Epithelial cell of prostate (primary cell): ENCODE data around the gene PHKA1.
"Not testable (repeated sequence)": the region's sequence is repeated elsewhere in the genome, so short reads cannot be mapped to it uniquely, and the experiment has no call there.

ENCODE experiments used
- DNase-seq: peaks from one replicate; pipeline ENCODE4 v3.0.0-alpha.2; 2011; ENCODE audit warnings: low read depth, low spot score
- H3K27ac ChIP-seq: fragments of 450-650 bp; 2 replicates; pipeline ENCODE4 v1.5.1; 2017; ENCODE audit warnings: mild to moderate bottlenecking

Gene PHKA1

DNA sequence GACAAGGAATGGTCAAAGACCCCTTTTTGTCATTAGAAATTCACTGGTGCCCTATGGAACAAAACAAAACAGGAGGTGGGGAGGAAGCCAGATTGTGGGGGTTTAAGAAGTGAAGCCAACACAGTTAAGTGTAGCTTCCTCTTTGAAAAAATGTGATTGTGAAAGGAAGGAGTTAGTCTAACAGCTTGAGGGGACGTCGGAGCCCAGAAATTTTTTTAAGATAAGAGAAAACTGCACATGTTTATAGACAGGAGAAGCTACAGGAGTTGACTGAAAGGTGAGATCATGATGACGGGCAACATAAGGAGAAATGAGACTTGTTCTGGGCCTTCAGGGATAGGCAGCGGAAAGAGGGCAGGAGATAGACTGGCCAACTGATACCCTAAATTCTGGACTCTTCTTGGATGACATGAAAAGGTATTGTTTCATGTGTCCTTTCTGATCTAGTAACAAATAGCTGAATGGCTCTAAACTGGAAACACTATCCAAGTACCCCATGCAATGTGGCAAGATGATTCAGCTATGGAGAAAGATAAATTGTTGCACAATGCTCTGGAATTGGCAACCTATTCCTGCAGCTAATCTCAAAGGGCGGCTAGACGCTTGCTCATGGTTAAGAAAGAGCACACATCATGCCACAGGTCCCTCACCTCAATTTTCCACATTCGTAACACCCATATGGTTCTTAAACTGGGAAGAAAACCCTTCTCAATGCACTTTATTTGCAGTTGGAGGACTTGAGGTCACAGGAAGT, 137.8 kb downstream of the PHKA1 start:
- DNase-seq, result no peak
- no peak overlapping the region for H3K27ac ChIP-seq

- peak overlapping the region; percentile 48 for H3K27ac ChIP-seq
- no peak for DNase-seq
These were observed 141.0 kb downstream of the PHKA1 start for GRCh38 chrX:72573158-72573511.

GRCh38 chrX:72572248-72573157, 141.6 kb downstream of the PHKA1 start, which contains the start of gene HDAC8:
HDAC8 (minus strand) TSS chrX:72572843; CDS start chrX:72572761, 82 bp downstream.
- peak within 1 kb of the TSS; percentile 48 for H3K27ac ChIP-seq
- DNase-seq, result no peak

GRCh38 chrX:72569786-72570185, 144.3 kb downstream of the PHKA1 start:
- H3K27ac ChIP-seq, result no peak overlapping the region
- DNase-seq, result no peak

- H3K27ac ChIP-seq, result no peak overlapping the region
- no peak for DNase-seq
These were observed 145.6 kb downstream of the PHKA1 start for GRCh38 chrX:72568406-72569092.

DNA sequence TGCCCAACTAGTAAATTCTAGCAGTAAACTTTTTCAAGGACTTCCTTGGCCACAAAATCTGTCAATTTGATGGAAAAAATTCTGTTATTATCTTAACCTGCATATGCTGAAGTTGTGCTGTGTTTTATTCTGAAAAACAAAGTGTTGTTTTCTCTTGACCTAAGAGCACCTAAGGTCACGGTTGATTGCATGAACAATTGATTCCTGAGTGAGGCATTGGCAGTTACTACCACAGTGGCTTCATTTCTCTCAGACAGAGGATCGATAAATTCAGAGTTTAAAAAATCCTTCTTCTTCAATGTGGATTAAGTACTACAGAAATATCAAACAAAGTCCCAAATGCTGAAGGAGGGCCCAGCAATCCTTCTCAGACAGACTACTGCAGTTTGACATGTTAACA, 147.7 kb downstream of the PHKA1 start:
- no peak for DNase-seq
- no peak overlapping the region for H3K27ac ChIP-seq

- not testable (repeated sequence) for DNase-seq, H3K27ac ChIP-seq
These were observed 154.5 kb downstream of the PHKA1 start for GRCh38 chrX:72559655-72560054.

GRCh38 chrX:72554448-72555140, 159.5 kb downstream of the PHKA1 start:
- no peak overlapping the region for H3K27ac ChIP-seq
- DNase-seq, result no peak

DNA sequence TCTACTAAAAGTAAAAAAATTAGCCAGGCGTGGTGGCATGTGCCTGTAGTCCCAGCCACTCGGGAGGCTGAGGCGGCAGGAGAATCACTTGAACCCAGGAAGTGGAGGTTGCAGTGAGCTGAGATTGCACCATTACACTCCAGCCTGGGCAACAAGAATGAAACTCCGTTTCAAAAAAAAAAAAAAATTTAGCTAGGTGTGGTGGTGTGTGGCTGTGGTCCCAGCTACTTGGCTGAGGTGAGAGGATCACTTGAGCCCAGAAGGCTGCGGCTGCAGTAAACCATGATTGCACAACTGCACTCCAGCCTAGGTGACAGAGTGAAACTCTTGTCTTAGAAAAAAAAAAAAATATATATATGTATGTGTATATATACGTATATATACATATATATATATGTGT, 161.7 kb downstream of the PHKA1 start:
- not testable (repeated sequence) for H3K27ac ChIP-seq, DNase-seq

DNA sequence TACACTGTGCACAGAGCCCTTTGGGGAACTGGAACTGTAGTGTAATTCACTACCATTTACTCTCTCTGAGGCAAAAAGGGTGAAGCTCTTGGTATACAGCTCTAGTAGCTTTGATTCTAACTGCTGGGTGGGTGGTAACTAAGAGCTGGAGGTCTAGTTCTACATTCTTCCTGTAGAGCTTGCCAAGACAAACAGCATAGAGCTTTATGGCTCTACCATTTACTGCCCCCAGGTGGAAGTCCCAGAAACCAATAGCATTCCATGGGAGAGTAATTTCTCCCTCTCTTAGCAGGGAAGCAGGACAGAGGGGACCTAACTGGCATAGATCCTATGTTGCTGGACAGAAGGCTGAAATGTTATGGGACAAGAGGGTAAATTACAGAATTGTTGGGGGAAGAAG, 168.1 kb downstream of the PHKA1 start:
- H3K27ac ChIP-seq, result no peak overlapping the region
- no peak for DNase-seq

DNA sequence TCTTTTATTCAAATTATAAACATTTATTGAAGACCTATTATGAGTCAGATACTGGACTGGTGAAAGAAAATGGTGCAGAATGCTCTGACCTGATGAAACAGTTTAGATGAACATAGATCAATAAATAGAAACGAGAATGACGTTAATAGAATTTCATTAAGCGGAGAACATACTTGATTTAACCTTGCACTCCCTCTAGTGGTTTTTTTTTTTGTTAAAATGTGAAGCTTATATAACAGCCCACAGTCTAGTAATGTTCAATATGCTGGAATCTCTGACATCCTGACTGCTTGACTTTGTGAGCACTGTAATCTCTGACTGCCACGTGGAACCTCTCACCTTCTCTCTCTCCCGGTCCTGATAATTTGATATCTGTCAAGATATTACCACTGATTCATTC, 173.8 kb downstream of the PHKA1 start:
- no peak overlapping the region for H3K27ac ChIP-seq
- DNase-seq, result no peak

DNA sequence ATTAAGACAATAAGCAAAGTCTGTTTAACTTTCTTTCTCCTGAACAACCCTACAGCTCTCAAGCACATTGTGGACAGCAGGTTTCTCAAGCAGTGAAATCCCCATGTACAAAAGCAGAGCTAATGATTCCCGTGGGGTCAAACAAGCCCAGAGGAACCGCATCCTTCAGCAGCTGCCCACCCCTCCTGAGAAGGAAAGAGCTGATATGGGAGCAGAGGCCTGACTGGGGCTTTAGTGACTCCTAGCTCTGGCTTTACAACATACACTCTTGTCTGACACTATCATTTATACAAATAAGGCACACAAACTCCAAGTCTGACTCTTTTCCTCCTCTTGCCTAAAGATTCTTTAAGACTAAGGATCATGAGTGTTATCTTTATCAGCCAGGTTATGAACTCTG, 174.3 kb downstream of the PHKA1 start:
- DNase-seq, result no peak
- no peak overlapping the region for H3K27ac ChIP-seq

- no peak overlapping the region for H3K27ac ChIP-seq
- no peak for DNase-seq
These were observed 177.6 kb downstream of the PHKA1 start for GRCh38 chrX:72536542-72536941.

DNA sequence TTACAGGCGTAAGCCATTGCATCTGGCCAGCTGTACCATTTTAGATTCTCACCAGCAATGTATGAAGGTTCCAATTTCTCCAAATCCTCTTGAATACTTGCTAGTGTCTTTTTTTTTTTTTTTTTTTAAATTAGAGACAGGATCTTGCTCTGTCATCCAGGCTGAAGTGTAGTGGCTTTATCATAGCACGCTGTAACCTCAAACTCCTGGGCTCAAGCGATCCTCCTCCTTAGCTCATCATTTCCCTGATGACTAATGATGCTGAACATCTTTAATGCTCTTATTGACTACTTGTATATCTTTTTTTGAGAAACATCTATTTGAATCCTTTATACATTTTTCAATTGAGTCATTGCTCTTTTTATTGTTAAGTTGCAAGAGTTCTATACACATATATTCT, 181.7 kb downstream of the PHKA1 start:
- H3K27ac ChIP-seq, result no peak overlapping the region
- no peak for DNase-seq
